ELR (cell line): Measurements from ENCODE around the gene B3GNT5.
"Not testable (repeated sequence)": the region's sequence is repeated elsewhere in the genome, so short reads cannot be mapped to it uniquely, and the experiment has no call there.

Experiments
- DNase-seq: peaks from one replicate; pipeline ENCODE4 v3.0.0-alpha.2; 2015; ENCODE audit warnings: low read depth

B3GNT5 gene

GRCh38 chr3:183252973-183253527 is at the start of gene B3GNT5:
Gene B3GNT5, plus strand, starts transcription at chr3:183253253. Its CDS starts 16,546 bp downstream, at chr3:183269799.
- peak; percentile 42 for DNase-seq

GRCh38 chr3:183203670-183204069 is 49.4 kb upstream of the B3GNT5 start:
- no peak for DNase-seq

GRCh38 chr3:183208260-183208659 is 44.8 kb upstream of the B3GNT5 start:
- no peak for DNase-seq

GRCh38 chr3:183208800-183209199 is 44.3 kb upstream of the B3GNT5 start:
- no peak for DNase-seq

- no peak for DNase-seq
Measured at GRCh38 chr3:183210341-183210740, 42.7 kb upstream of the B3GNT5 start.

- DNase-seq: peak; percentile 6
Measured at GRCh38 chr3:183210862-183211341, 42.2 kb upstream of the B3GNT5 start.

GRCh38 chr3:183211352-183211751 is 41.7 kb upstream of the B3GNT5 start:
- no peak for DNase-seq

- no peak for DNase-seq
Measured at GRCh38 chr3:183212096-183212495, 41.0 kb upstream of the B3GNT5 start.

GRCh38 chr3:183212565-183212964 is 40.5 kb upstream of the B3GNT5 start:
- no peak for DNase-seq

GRCh38 chr3:183213415-183214276 is 39.4 kb upstream of the B3GNT5 start:
- no peak for DNase-seq

GRCh38 chr3:183214277-183214612 is 38.8 kb upstream of the B3GNT5 start:
- no peak for DNase-seq

GRCh38 chr3:183215591-183216202 is 37.4 kb upstream of the B3GNT5 start:
- no peak for DNase-seq

GRCh38 chr3:183217548-183218332 is 35.3 kb upstream of the B3GNT5 start:
- no peak for DNase-seq

GRCh38 chr3:183218826-183219225 is 34.2 kb upstream of the B3GNT5 start:
- DNase-seq: no peak

- no peak for DNase-seq
Measured at GRCh38 chr3:183220828-183221227, 32.2 kb upstream of the B3GNT5 start.

GRCh38 chr3:183222631-183223235 is 30.3 kb upstream of the B3GNT5 start:
- no peak for DNase-seq

GRCh38 chr3:183224180-183224970 is 28.7 kb upstream of the B3GNT5 start:
- no peak for DNase-seq

GRCh38 chr3:183226333-183226890 is 26.6 kb upstream of the B3GNT5 start:
- no peak for DNase-seq

- no peak for DNase-seq
Measured at GRCh38 chr3:183227586-183227985, 25.5 kb upstream of the B3GNT5 start.

GRCh38 chr3:183229178-183229577 is 23.9 kb upstream of the B3GNT5 start:
- no peak for DNase-seq

- not testable (repeated sequence) for DNase-seq
Measured at GRCh38 chr3:183230251-183230650, 22.8 kb upstream of the B3GNT5 start.
